Stimulated activated memory B cell treated with anti-CD40 and anti-IgM and Interleukin-4, amounts not matched to agents 10 μg/mL and 1 μg/mL and 100 μg/mL, for 72 hours (primary cell): Measurements from ENCODE around the gene DCTN4.

Experiments used
- ATAC-seq: fragments of 150-1000 bp; cut with Tn5 transposase; 2 replicates; pipeline ENCODE4 v1.10.0; 2021
- H3K27ac Mint-ChIP-seq: one replicate; pipeline ENCODE4 v1.8.0; 2022; ENCODE audit warnings: mild to moderate bottlenecking, mixed read lengths
- H3K27me3 Mint-ChIP-seq: one replicate; pipeline ENCODE4 v1.8.0; 2022; ENCODE audit warnings: mixed read lengths
- H3K36me3 Mint-ChIP-seq: one replicate; pipeline ENCODE4 v1.8.0; 2022; ENCODE audit warnings: mixed read lengths
- H3K4me1 Mint-ChIP-seq: one replicate; pipeline ENCODE4 v1.8.0; 2022; ENCODE audit warnings: mixed read lengths
- H3K4me3 Mint-ChIP-seq: one replicate; pipeline ENCODE4 v1.8.0; 2022; ENCODE audit warnings: mild to moderate bottlenecking, moderate library complexity, mixed read lengths
- H3K9me3 Mint-ChIP-seq: one replicate; pipeline ENCODE4 v1.8.0; 2022; ENCODE audit warnings: mixed read lengths

Gene DCTN4

DNA sequence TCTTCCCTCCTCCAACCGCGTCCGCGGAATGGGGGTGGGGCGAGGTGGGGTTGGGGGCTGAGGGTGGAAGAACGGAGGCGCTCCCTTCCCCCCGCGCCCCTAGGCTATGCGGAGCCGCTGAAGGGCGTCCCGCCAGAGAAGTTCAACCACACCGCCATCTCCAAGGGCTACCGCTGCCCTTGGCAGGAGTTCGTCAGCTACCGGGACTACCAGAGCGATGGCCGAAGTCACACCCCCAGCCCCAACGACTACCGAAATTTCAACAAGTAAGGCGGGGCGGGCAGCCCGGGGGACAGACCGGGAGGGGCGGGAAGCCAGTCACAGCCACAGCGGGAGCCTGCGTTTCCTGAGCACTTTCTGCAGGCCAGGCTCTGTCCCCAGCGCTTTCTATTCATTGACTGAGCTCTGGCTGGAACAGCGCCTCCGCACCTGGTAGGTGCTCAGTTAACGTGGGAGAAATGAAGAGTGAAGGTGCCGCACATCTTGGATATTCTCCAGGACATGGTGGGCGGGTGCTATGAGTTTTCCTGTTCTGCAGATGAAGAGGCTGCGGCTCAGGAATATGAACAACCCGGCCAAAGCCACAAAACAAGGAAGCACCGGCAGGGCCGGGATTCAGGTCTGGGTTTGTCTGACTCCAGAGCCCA is 86.5 kb downstream of the DCTN4 start:
- peaks cover 27% of the 10 kb centered on the region for H3K27me3 Mint-ChIP-seq
- no peaks in the 10 kb centered on the region for H3K9me3 Mint-ChIP-seq
- no peaks in the 10 kb centered on the region for H3K36me3 Mint-ChIP-seq
- H3K27ac Mint-ChIP-seq: no peak overlapping the region
- peak; percentile 55 for ATAC-seq
- H3K4me3 Mint-ChIP-seq: peak overlapping the region; percentile 69
- H3K4me1 Mint-ChIP-seq: peaks cover 6% of the 10 kb centered on the region

DNA sequence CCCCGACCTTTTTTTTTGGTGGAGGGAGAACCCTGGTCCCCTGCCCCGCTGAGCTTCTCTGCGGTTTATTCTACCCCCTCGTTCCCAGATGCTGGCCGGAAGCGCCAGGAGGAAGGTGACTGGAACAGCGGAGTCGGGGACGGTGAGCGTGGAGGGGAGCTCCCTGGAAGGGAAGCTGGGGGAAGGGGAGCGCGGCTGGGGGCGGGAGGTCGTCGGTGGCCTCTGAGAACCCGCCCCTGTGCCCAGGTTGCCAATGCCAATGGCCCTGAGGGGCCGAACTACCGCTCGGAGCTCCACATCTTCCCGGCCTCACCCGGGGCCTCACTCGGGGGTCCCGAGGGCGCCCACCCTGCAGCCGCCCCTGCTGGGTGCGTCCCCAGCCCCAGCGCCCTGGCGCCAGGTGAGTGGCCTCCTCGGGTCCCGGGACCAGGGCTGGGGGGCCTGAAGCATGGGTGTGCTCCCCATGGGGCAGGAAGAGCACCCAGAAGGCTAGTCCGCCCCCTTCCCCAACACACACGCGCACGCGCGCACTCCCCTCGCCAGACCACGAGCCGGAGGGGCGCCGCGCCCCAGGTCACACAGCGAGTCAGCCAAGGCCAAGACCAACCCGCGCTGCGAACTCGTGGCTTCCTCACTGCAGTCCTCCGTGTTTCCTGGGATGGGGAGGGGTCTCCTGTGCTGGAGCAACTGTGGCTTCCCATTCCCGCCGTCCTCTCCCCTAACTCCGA is 87.1 kb downstream of the DCTN4 start:
- Mint-ChIP-seq H3K9me3 (no peaks in the 10 kb centered on the region), H3K36me3 (no peaks in the 10 kb centered on the region), H3K4me1 (peaks cover 6% of the 10 kb centered on the region), H3K4me3 (peak overlapping the region; percentile 69), H3K27ac (no peak overlapping the region), H3K27me3 (peaks cover 27% of the 10 kb centered on the region)
- ATAC-seq: peak; percentile 64

DNA sequence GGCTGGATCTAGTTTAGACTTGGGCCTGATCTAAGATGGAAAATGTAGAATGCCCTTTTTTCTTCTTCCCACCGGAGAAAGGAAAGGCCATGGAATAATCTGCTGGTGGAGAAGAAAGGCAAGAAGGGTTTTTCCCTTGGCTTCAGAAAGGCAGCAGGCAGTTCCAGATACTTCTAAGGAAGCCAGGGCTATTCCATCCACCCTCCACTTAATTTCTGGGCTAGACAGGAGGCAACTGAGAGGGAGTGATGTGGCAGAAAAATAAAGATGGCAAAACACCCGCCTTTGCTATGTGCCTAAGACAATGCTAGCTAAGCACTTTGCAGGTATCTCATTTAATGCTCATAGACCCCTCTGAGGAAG is 87.9 kb downstream of the DCTN4 start:
- H3K4me1 Mint-ChIP-seq: peaks cover 6% of the 10 kb centered on the region
- peaks cover 27% of the 10 kb centered on the region for H3K27me3 Mint-ChIP-seq
- ATAC-seq: no peak
- no peaks in the 10 kb centered on the region for H3K9me3 Mint-ChIP-seq
- H3K36me3 Mint-ChIP-seq: no peaks in the 10 kb centered on the region
- H3K4me3 Mint-ChIP-seq: no peak overlapping the region
- no peak overlapping the region for H3K27ac Mint-ChIP-seq

DNA sequence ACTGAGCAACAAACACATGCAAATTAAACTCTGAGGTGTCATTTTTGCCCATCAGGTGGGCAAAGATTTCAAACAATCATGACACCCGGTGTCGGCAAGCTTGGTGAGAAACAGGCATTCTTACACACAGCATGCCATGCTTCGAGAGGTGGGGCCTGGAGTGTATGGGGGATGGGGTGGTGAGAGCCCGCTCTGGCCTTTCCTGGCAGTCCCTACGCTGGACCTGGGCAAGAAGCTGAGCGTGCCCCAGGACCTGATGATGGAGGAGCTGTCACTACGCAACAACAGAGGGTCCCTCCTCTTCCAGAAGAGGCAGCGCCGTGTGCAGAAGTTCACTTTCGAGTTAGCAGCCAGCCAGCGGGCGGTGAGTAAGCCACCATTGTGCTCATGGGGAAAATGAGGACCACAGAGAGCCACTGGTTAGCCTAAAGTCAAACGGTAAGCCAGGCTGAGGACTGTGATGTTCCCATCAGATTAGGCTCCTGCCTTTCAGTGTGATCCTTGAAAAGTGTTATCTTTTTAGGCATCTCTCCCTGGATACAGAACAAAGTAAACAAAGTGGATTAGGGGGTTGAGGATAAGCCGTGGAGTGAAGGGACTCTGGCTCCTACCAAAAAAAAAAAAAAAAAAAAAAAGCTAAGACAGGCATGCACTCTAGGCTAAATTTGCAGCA is 88.4 kb downstream of the DCTN4 start:
- peaks cover 27% of the 10 kb centered on the region for H3K27me3 Mint-ChIP-seq
- peaks cover 6% of the 10 kb centered on the region for H3K4me1 Mint-ChIP-seq
- no peak for ATAC-seq
- no peaks in the 10 kb centered on the region for H3K9me3 Mint-ChIP-seq
- H3K27ac Mint-ChIP-seq: no peak overlapping the region
- no peak overlapping the region for H3K4me3 Mint-ChIP-seq
- no peaks in the 10 kb centered on the region for H3K36me3 Mint-ChIP-seq

DNA sequence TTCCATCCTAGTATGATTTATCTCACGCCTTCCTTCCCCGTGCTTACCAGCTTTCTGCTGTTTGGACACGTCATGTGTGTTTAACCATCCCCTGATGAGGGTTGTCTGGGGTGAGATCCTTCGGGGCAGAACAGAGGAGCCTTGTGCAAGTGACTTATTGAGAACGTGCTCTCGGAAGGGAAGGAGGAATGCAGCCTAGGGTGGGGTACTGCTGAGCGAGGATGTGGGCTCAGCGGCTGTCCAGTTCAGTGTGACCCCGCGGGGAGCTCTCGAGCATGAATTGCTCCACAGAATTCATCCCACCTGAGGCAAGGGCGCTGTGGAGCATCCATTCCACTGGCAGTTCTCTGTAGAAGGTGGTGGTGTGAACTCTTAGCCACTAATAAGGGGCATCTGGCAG is 93.8 kb downstream of the DCTN4 start:
- H3K36me3 Mint-ChIP-seq: no peaks in the 10 kb centered on the region
- no peaks in the 10 kb centered on the region for H3K9me3 Mint-ChIP-seq
- no peak for ATAC-seq
- peaks cover 24% of the 10 kb centered on the region for H3K27me3 Mint-ChIP-seq
- no peak overlapping the region for H3K27ac Mint-ChIP-seq
- no peak overlapping the region for H3K4me3 Mint-ChIP-seq
- H3K4me1 Mint-ChIP-seq: no peaks in the 10 kb centered on the region

DNA sequence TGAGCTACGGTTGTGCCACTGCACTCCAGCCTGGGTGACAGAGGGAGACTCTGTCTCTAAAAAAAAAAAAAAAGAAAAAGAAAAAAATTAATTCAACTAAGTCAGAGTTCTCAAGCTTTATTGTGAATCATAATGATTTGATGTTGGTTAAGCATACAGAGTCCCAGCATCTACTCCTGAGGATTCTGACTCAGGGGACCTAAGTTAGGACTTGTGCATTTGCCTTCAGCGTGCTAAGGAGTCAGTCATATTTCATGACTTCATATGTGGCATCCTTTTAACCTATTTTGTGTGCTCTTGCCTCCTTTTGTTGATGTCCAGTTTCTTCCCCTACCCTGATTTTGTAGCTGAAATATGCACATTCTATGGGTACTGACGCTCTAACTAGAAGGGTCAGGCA is 94.9 kb downstream of the DCTN4 start:
- Mint-ChIP-seq H3K9me3 (no peaks in the 10 kb centered on the region), H3K4me3 (no peak overlapping the region), H3K4me1 (no peaks in the 10 kb centered on the region), H3K36me3 (no peaks in the 10 kb centered on the region), H3K27ac (no peak overlapping the region), H3K27me3 (peaks cover 18% of the 10 kb centered on the region)
- ATAC-seq: no peak

DNA sequence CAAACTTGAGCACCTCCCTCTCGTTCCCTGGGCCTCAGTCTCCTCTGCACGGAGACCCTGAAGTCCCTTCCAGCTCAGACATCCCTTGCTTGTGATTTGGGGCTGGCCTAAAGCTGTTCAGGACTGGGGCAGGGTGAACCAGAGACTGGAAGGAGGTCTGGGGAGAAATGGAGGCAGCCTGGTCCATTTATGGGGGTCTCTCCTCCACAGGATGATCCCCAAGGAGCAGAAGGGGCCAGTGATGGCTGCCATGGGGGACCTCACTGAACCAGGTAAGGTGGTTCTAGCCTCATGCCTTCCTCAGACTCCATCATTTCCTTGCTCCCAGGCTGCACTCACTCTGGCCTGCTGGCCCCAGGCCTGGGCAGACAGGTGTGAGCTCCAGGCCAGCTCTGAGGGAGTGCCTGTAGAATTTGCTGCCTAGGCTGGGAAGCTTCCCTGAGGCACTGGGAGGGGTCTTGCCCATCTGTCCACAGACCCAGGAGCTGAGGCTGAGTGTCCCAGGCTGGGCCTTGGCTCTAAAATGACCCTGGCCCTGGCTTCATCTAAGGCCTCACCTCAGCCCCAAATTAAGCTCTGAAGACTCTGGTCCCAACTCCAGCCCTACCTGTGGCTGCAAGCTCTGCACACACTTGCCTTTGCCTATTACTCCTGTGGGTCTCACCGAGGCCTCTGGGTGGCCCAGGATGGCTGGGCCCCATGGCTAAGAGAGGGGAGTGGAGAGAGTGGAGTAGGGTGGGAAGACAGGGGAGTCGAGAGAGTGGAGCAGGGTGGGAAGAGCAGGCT is 95.9 kb downstream of the DCTN4 start:
- H3K9me3 Mint-ChIP-seq: no peaks in the 10 kb centered on the region
- peaks cover 18% of the 10 kb centered on the region for H3K27me3 Mint-ChIP-seq
- H3K4me3 Mint-ChIP-seq: no peak overlapping the region
- no peaks in the 10 kb centered on the region for H3K36me3 Mint-ChIP-seq
- no peak overlapping the region for H3K27ac Mint-ChIP-seq
- ATAC-seq: no peak
- no peaks in the 10 kb centered on the region for H3K4me1 Mint-ChIP-seq

DNA sequence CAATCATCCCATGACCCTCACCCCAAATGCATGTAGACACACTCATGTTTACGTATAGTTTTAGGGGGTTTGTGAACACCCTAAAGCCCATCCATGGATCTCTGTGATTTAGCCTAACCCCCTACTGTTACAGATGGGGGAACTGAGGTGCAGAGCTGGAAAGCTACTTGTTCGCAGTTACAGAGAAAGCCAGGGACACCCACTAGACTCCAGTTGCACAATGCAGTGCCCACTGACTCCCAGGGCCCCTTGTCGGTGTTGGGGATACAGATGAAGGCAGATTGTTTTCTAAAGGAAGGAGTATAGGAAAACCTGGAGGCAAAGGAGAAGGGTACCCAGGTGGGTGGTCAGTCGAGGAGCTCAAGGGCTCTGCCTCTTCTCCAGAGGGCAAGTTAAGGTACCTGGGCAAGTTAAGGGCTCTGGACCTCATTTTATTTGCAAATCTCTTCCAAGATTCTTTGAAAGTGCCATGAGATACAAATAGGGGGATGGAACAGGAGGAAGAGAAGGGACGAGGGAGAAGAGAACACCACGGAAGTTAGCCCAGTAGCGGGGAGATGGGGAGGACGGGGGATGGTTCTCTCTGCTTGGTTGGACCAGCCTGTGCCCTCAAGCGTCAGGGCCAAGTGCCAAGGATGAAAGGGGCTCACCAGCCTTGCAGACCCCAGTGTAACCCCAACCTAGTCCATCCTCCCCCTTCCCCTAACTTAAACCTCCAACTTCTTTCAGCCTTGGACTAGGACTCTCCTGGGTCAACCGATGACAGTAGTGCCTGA is 96.8 kb downstream of the DCTN4 start:
- H3K27me3 Mint-ChIP-seq: peaks cover 18% of the 10 kb centered on the region
- H3K27ac Mint-ChIP-seq: no peak overlapping the region
- no peak overlapping the region for H3K4me3 Mint-ChIP-seq

DNA sequence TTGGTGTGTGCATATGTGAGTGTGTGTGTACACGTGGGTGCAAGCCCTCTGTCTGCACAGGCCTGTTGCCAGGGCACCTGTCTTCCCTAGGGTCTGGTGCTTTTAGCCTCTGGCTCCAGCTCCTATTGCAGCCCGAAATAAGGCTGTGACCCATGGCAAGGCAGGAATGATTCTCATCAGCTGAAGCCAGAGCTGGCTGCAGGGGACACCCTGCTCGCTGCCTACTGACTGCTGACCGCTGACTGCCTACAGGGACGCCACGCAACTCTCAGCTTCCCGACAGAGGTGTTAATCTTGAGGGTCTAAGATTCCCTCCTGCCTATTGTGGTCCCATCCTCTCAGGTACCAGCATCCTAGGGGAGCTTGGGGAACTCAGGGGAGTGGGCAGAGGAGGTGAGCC is 97.7 kb downstream of the DCTN4 start, which contains the start of gene MYOZ3:
MYOZ3 (plus strand) TSS at position 166 of the 400 bp plus-strand sequence. CDS start 1,691 bp downstream, outside the sequence.
- ATAC-seq: no peak
- peaks cover 6% of the 10 kb centered on the region for H3K4me1 Mint-ChIP-seq
- H3K9me3 Mint-ChIP-seq: no peaks in the 10 kb centered on the region
- H3K27ac Mint-ChIP-seq: no peak within 1 kb of the TSS
- no peak within 1 kb of the TSS for H3K4me3 Mint-ChIP-seq
- H3K27me3 Mint-ChIP-seq: peaks cover 18% of the 10 kb centered on the region
- H3K36me3 Mint-ChIP-seq: no peaks in the 10 kb centered on the region

More for the DNA sequence above, 96.8 kb downstream of the DCTN4 start:
- Mint-ChIP-seq H3K9me3 (no peaks in the 10 kb centered on the region), H3K36me3 (no peaks in the 10 kb centered on the region), H3K4me1 (peaks cover 6% of the 10 kb centered on the region)
- ATAC-seq: no peak

DNA sequence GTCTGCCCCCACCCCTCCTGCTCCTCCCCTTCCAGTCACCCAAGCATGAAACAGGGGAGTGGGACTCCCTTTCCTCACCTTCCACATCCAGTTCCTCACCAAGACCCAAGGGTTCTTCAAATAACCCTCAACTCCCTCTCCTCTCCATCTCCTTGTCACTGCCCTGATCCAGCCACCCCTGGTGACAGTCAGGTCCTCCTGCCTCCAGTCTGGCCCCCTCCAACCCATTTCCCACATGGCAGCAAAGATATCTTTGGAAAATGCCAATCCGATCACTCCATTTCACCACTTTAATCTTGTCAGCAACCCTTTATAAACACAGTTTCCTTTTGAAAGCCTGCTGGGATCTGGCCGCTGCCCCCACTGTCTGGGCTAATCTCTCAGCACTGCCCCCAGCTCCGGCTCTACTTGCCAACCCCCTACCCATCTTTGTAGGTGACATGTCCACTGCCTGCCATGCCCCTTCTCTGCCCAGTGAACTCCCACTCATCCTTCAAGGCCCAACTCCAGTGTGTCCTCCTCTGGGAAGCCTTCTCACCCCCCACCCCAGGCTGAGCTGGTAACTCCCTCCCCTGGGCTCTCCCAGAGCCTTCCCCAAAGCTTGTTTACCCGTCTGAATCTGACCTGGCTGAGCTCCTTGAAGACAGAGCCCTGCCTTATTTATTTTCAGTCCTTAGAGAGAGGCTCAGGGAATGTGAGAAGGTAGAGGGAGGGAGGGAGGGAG is 98.5 kb downstream of the DCTN4 start:
- Mint-ChIP-seq H3K36me3 (no peaks in the 10 kb centered on the region), H3K9me3 (no peaks in the 10 kb centered on the region), H3K4me3 (no peak overlapping the region), H3K4me1 (peaks cover 6% of the 10 kb centered on the region), H3K27me3 (peaks cover 18% of the 10 kb centered on the region), H3K27ac (no peak overlapping the region)
- no peak for ATAC-seq

DNA sequence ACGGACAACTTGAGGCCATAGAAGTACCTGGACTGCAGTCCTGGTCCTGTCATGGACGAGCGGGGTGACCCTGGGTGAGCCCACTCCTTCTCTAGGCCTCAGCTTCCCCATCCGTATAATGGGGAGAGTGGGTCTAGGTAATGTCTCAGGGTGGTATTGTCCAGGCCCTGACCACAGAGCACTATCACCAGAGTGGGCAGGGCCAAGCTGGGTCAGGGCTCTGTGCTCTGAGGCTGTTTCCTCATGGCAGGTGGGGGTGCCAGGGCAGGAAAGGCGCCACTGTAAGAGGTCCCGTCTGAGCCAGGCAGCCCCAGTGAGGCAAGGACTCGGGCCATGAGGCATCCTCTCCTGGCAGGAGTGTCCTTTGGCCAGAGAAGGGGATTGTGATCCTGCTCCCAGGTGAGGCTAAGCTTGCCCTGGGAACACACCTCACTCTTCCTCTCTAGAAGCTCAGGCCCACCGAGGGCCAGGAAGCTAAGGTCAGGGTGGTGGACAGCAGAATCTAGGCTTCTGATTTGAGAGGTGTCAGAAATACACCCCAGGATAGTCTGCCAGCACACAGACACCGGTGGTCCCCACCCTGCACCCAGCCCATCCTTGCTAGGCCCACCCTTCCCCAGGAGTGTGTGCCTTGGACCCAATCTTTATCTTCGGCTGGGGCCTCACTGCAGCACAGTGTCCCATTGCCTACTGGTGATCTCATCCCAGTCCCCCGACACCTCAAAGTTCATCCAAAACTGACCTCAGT is 99.3 kb downstream of the DCTN4 start:
- H3K27ac Mint-ChIP-seq: no peak overlapping the region
- H3K9me3 Mint-ChIP-seq: no peaks in the 10 kb centered on the region
- peaks cover 18% of the 10 kb centered on the region for H3K27me3 Mint-ChIP-seq
- H3K4me1 Mint-ChIP-seq: peaks cover 6% of the 10 kb centered on the region
- no peaks in the 10 kb centered on the region for H3K36me3 Mint-ChIP-seq
- no peak overlapping the region for H3K4me3 Mint-ChIP-seq
- ATAC-seq: no peak

DNA sequence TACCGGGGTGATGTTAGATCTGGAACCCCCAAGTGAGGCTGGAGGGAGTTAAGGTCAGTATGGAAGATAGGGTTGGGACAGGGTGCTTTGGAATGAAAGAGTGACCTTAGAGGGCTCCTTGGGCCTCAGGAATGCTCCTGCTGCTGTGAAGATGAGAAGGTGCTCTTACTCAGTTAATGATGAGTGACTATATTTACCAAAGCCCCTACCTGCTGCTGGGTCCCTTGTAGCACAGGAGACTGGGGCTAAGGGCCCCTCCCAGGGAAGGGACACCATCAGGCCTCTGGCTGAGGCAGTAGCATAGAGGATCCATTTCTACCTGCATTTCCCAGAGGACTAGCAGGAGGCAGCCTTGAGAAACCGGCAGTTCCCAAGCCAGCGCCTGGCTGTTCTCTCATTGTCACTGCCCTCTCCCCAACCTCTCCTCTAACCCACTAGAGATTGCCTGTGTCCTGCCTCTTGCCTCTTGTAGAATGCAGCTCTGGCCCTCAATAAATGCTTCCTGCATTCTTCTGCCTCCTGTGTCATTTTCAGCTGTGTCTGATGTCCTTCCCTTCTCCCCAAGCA is 100.0 kb downstream of the DCTN4 start:
- Mint-ChIP-seq H3K36me3 (no peaks in the 10 kb centered on the region), H3K4me3 (no peak overlapping the region), H3K27ac (no peak overlapping the region), H3K4me1 (peaks cover 6% of the 10 kb centered on the region), H3K27me3 (peaks cover 18% of the 10 kb centered on the region), H3K9me3 (no peaks in the 10 kb centered on the region)
- ATAC-seq: no peak
